Upper lobe of left lung (tissue), 4 donors: ENCODE data around the gene DPP6.

ENCODE experiments used
- EP300 ChIP-seq, 4 donors: sonication (generic); formaldehyde crosslinking; IDR thresholded peaks; one replicate each; pipeline ENCODE4 v1.5.1; 2017; ENCODE audit warnings: antibody characterized with exemption in 4 of 4, control low read depth in 2 of 4
- TF ChIP-seq, protein P1 (sequence below), 6 experiments: fragments of 450-650 bp in 4 of 6; fragments of 200-600 bp in 2 of 6; sonication (generic) in 2 of 6; IDR thresholded peaks; one replicate each; pipeline ENCODE4 v1.5.1; 2016 to 2019; ENCODE audit warnings: antibody characterized with exemption in 6 of 6

- TF ChIP-seq, protein P1, sequence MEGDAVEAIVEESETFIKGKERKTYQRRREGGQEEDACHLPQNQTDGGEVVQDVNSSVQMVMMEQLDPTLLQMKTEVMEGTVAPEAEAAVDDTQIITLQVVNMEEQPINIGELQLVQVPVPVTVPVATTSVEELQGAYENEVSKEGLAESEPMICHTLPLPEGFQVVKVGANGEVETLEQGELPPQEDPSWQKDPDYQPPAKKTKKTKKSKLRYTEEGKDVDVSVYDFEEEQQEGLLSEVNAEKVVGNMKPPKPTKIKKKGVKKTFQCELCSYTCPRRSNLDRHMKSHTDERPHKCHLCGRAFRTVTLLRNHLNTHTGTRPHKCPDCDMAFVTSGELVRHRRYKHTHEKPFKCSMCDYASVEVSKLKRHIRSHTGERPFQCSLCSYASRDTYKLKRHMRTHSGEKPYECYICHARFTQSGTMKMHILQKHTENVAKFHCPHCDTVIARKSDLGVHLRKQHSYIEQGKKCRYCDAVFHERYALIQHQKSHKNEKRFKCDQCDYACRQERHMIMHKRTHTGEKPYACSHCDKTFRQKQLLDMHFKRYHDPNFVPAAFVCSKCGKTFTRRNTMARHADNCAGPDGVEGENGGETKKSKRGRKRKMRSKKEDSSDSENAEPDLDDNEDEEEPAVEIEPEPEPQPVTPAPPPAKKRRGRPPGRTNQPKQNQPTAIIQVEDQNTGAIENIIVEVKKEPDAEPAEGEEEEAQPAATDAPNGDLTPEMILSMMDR (IDR thresholded peaks at IDR 0.05): no peak
- TF ChIP-seq EP300 (IDR thresholded peaks at IDR 0.05): no peak
These were observed 877.0 kb downstream of the DPP6 start for GRCh38 chr7:154929006-154929726.
